Testis (tissue), 3 donors: ENCODE data around the gene CNNM2. TPM values are rescaled to one million over a fixed set of nuclear protein-coding genes. Genes with fewer than 3 reads are reported as not detected.

Experiments
- DNase-seq: peaks from one replicate; pipeline ENCODE4 v3.0.0-alpha.2; 2019
- H3K27ac ChIP-seq, 2 donors: fragments of 200-600 bp; sonication (generic); one replicate each; pipeline ENCODE4 v1.5.1; 2019
- H3K27me3 ChIP-seq: fragments of 200-600 bp; sonication (generic); one replicate; pipeline ENCODE4 v1.5.1; 2019
- H3K36me3 ChIP-seq: fragments of 200-600 bp; sonication (generic); one replicate; pipeline ENCODE4 v1.5.1; 2017; ENCODE audit warnings: low read depth; ENCODE audit errors: missing control alignments
- H3K4me1 ChIP-seq: fragments of 200-600 bp; sonication (generic); one replicate; pipeline ENCODE4 v1.5.1; 2019
- H3K4me3 ChIP-seq, 2 donors: fragments of 200-600 bp; sonication (generic); one replicate each; pipeline ENCODE4 v1.5.1; 2017 to 2019
- H3K9me3 ChIP-seq: fragments of 200-600 bp; sonication (generic); one replicate; pipeline ENCODE4 v1.5.1; 2017
- CTCF ChIP-seq, 3 experiments: fragments of 450-650 bp in 2 of 3; fragments of 200-600 bp in 1 of 3; sonication (generic) in 1 of 3; IDR thresholded peaks; one replicate each; pipeline ENCODE4 v1.5.1; 2016 to 2019; ENCODE audit warnings: antibody characterized with exemption in 3 of 3, mild to moderate bottlenecking in 2 of 3, moderate library complexity in 1 of 3
- POLR2A ChIP-seq: fragments of 450-650 bp; IDR thresholded peaks from one replicate; pipeline ENCODE4 v1.6.1; 2017; ENCODE audit warnings: antibody characterized with exemption, mild to moderate bottlenecking, moderate library complexity
- WGBS, 2 donors: methylation state at CpG; one replicate each; pipeline ENCODE4 v1.1.5; 2018; 5-methylcytosine and 5-hydroxymethylcytosine counted together
- intact Hi-C: fragments of 100-400 bp; cut with DNase I; formaldehyde crosslinking; loops from one replicate; pipeline ENCODE4 v1.15.1; 2023; ENCODE audit warnings: low total_unique reads
- polyA plus RNA-seq: library from polyadenylated mRNA; stranded (reverse); fragments of 350-450 nt; fragmentation: Illumina TruSeq; extraction: RNeasy Lipid Tissue Mini Kit (QIAGEN cat#74804); gene quantifications from one replicate; pipeline ENCODE4 v1.2.3, GENCODE V29; 2014; ENCODE audit warnings: low read depth, low replicate concordance; ENCODE audit not compliant: insufficient read depth
- total RNA-seq, 2 donors: library from RNA; depleted of rRNA; stranded (reverse); fragments of >200 nt; gene quantifications; one replicate each; pipeline ENCODE4 v1.2.3, GENCODE V29; 2016

Gene CNNM2
- total and polyA plus RNA-seq, 3 donors from 2014 or later = 9.8 to 30.5 (median 24.2) TPM

GRCh38 chr10:103090911-103091310, 172.8 kb downstream of the CNNM2 start:
- no peak for TF ChIP-seq POLR2A
- no peak for TF ChIP-seq CTCF (IDR thresholded peaks at IDR 0.05)
- no peak overlapping the region for H3K4me3 ChIP-seq
- no peak overlapping the region for H3K27ac ChIP-seq
- WGBS, 2 donors = 98 to 99% methylated on average over 7 of the region's 7 CpGs
- H3K4me1 ChIP-seq = no peaks in the 10 kb centered on the region
- DNase-seq = no peak
- no peaks in the 10 kb centered on the region for H3K36me3 ChIP-seq
- H3K27me3 ChIP-seq = no peaks in the 10 kb centered on the region
- H3K9me3 ChIP-seq = no peaks in the 10 kb centered on the region
- intact Hi-C loops = no loop called here

GRCh38 chr10:103095005-103095404, 176.9 kb downstream of the CNNM2 start:
- Histone ChIP-seq H3K27me3 (no peaks in the 10 kb centered on the region), H3K9me3 (no peaks in the 10 kb centered on the region), H3K4me1 (no peaks in the 10 kb centered on the region), H3K27ac (no peak overlapping the region), H3K4me3 (no peak overlapping the region), H3K36me3 (no peaks in the 10 kb centered on the region)
- no peak for DNase-seq
- intact Hi-C loops = no loop called here
- TF ChIP-seq CTCF (IDR thresholded peaks at IDR 0.05) (no peak), POLR2A (no peak)

- no peak for TF ChIP-seq CTCF (IDR thresholded peaks at IDR 0.05)
- TF ChIP-seq POLR2A = no peak
- no peak for DNase-seq
- no peaks in the 10 kb centered on the region for H3K9me3 ChIP-seq
- H3K27me3 ChIP-seq = no peaks in the 10 kb centered on the region
- H3K27ac ChIP-seq = no peak overlapping the region
- no peak overlapping the region for H3K4me3 ChIP-seq
- no peaks in the 10 kb centered on the region for H3K36me3 ChIP-seq
- 80 to 83% methylated on average over 3 of the region's 3 CpGs for WGBS, 2 donors
- intact Hi-C loops = no loop called here
- H3K4me1 ChIP-seq = no peaks in the 10 kb centered on the region
Observed at GRCh38 chr10:103096130-103096529, 178.0 kb downstream of the CNNM2 start.

GRCh38 chr10:103098240-103098639, 180.1 kb downstream of the CNNM2 start:
- H3K4me1 ChIP-seq = no peaks in the 10 kb centered on the region
- no peak overlapping the region for H3K27ac ChIP-seq
- TF ChIP-seq POLR2A (no peak), CTCF (IDR thresholded peaks at IDR 0.05) (no peak)
- no peaks in the 10 kb centered on the region for H3K27me3 ChIP-seq
- H3K36me3 ChIP-seq = no peaks in the 10 kb centered on the region
- no peak for DNase-seq
- H3K9me3 ChIP-seq = no peaks in the 10 kb centered on the region
- intact Hi-C loops = no loop called here
- no peak overlapping the region for H3K4me3 ChIP-seq

- WGBS, 2 donors = 70 to 85% methylated on average over 2 of the region's 2 CpGs
- no peak for DNase-seq
- H3K4me1 ChIP-seq = no peaks in the 10 kb centered on the region
- no peak overlapping the region for H3K4me3 ChIP-seq
- H3K27ac ChIP-seq = no peak overlapping the region
- TF ChIP-seq POLR2A (no peak), CTCF (IDR thresholded peaks at IDR 0.05) (no peak)
- no peaks in the 10 kb centered on the region for H3K27me3 ChIP-seq
- H3K9me3 ChIP-seq = no peaks in the 10 kb centered on the region
- intact Hi-C loops = no loop called here
- H3K36me3 ChIP-seq = no peaks in the 10 kb centered on the region
Observed at GRCh38 chr10:103100620-103101019, 182.5 kb downstream of the CNNM2 start.
